ENCODE results near the gene TXNRD1.

DNA sequence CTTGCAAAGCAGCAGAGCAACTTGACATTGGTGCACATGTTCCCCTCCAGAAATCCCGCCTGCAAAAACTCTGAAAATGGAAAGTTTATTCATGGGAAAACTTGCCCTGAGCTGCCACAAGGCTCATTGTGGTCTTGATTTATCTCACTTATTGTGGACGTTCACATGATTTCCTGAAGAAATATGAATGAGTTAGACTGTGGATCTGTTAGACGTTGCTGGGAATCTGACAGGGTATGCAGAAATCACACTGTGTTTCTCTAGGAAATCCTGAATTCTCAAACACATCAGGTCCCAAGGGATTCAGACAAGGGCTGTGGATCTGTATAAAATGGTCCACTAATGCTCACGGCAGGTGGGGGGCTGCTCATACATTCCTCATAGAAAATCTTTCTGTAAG lies 160.2 kb downstream of the TXNRD1 start:
- TF ChIP-seq, protein P1, sequence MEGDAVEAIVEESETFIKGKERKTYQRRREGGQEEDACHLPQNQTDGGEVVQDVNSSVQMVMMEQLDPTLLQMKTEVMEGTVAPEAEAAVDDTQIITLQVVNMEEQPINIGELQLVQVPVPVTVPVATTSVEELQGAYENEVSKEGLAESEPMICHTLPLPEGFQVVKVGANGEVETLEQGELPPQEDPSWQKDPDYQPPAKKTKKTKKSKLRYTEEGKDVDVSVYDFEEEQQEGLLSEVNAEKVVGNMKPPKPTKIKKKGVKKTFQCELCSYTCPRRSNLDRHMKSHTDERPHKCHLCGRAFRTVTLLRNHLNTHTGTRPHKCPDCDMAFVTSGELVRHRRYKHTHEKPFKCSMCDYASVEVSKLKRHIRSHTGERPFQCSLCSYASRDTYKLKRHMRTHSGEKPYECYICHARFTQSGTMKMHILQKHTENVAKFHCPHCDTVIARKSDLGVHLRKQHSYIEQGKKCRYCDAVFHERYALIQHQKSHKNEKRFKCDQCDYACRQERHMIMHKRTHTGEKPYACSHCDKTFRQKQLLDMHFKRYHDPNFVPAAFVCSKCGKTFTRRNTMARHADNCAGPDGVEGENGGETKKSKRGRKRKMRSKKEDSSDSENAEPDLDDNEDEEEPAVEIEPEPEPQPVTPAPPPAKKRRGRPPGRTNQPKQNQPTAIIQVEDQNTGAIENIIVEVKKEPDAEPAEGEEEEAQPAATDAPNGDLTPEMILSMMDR (IDR thresholded peaks at IDR 0.05) = no peak
- no peak for TF ChIP-seq POLR2A (IDR thresholded peaks at IDR 0.05)

Data from uterus (tissue), 2 donors.